ENCODE measurements around the gene TRABD2A. TPM values are rescaled to one million over a fixed set of nuclear protein-coding genes. Genes with fewer than 3 reads are reported as not detected.
"Not testable (repeated sequence)": the region's sequence is repeated elsewhere in the genome, so short reads cannot be mapped to it uniquely, and the experiment has no call there.

Gene TRABD2A
- total RNA-seq: 1.0 TPM

- H3K9me3 ChIP-seq (ENCODE audit: control insufficient read depth in 3 of 3, low read length in 3 of 3): no peaks in the 10 kb centered on the region
- H3K9ac ChIP-seq (ENCODE audit: low read depth in 1 of 3, low read length in 3 of 3): peak within 1 kb of the TSS in 2 of 3 donors; percentile 32 to 58
- H3K27ac ChIP-seq (ENCODE audit: low read depth, low read length): no peak within 1 kb of the TSS
- peaks cover 15 to 38% (median 34%) of the 10 kb centered on the region in 3 donors for H3K27me3 ChIP-seq (ENCODE audit: control insufficient read depth in 3 of 3, insufficient read depth in 3 of 3, low read length in 3 of 3)
- peak within 1 kb of the TSS; percentile 60 to 69 (median 64) for H3K4me3 ChIP-seq (ENCODE audit: low read length in 3 of 3)
- peaks cover 13 to 24% (median 20%) of the 10 kb centered on the region in 3 donors for H3K4me1 ChIP-seq (ENCODE audit: control insufficient read depth in 3 of 3, insufficient read depth in 3 of 3, low read length in 3 of 3)
- no peaks in the 10 kb centered on the region for H3K36me3 ChIP-seq (ENCODE audit: control insufficient read depth in 3 of 3, insufficient read depth in 3 of 3, low read length in 3 of 3)
Observed at GRCh38 chr2:84880645-84881521, at the start of gene TRABD2A. Gene TRABD2A, minus strand, starts transcription at chr2:84881084. Its CDS starts 45 bp downstream, at chr2:84881039.

- Histone ChIP-seq H3K9ac (ENCODE audit: low read depth in 1 of 3, low read length in 3 of 3) (peak overlapping the region in 1 of 3 donors; percentile 54), H3K36me3 (ENCODE audit: control insufficient read depth in 3 of 3, insufficient read depth in 3 of 3, low read length in 3 of 3) (no peaks in the 10 kb centered on the region), H3K4me1 (ENCODE audit: control insufficient read depth in 3 of 3, insufficient read depth in 3 of 3, low read length in 3 of 3) (peaks cover 14 to 17% (median 17%) of the 10 kb centered on the region in 3 donors), H3K4me3 (ENCODE audit: low read length in 3 of 3) (no peak overlapping the region), H3K9me3 (ENCODE audit: control insufficient read depth in 3 of 3, low read length in 3 of 3) (no peaks in the 10 kb centered on the region), H3K27me3 (ENCODE audit: control insufficient read depth in 3 of 3, insufficient read depth in 3 of 3, low read length in 3 of 3) (no peaks in the 10 kb centered on the region), H3K27ac (ENCODE audit: low read depth, low read length) (no peak overlapping the region)
Observed at GRCh38 chr2:84927275-84927627, 46.4 kb upstream of the TRABD2A start.

- H3K27ac ChIP-seq (ENCODE audit: low read depth, low read length): no peak overlapping the region
- peaks cover 14 to 17% (median 17%) of the 10 kb centered on the region in 3 donors for H3K4me1 ChIP-seq (ENCODE audit: control insufficient read depth in 3 of 3, insufficient read depth in 3 of 3, low read length in 3 of 3)
- H3K9me3 ChIP-seq (ENCODE audit: control insufficient read depth in 3 of 3, low read length in 3 of 3): no peaks in the 10 kb centered on the region
- H3K36me3 ChIP-seq (ENCODE audit: control insufficient read depth in 3 of 3, insufficient read depth in 3 of 3, low read length in 3 of 3): no peaks in the 10 kb centered on the region
- H3K4me3 ChIP-seq (ENCODE audit: low read length in 3 of 3): peak overlapping the region; percentile 74 to 76 (median 74)
- H3K9ac ChIP-seq (ENCODE audit: low read depth in 1 of 3, low read length in 3 of 3): peak overlapping the region in 1 of 3 donors; percentile 23
- H3K27me3 ChIP-seq (ENCODE audit: control insufficient read depth in 3 of 3, insufficient read depth in 3 of 3, low read length in 3 of 3): no peaks in the 10 kb centered on the region
Observed at GRCh38 chr2:84925724-84926376, 45.0 kb upstream of the TRABD2A start.

GRCh38 chr2:84925336-84925723 is 44.4 kb upstream of the TRABD2A start:
- H3K9ac ChIP-seq (ENCODE audit: low read depth in 1 of 3, low read length in 3 of 3): peak overlapping the region in 1 of 3 donors; percentile 23
- no peaks in the 10 kb centered on the region for H3K36me3 ChIP-seq (ENCODE audit: control insufficient read depth in 3 of 3, insufficient read depth in 3 of 3, low read length in 3 of 3)
- H3K9me3 ChIP-seq (ENCODE audit: control insufficient read depth in 3 of 3, low read length in 3 of 3): no peaks in the 10 kb centered on the region
- no peaks in the 10 kb centered on the region for H3K27me3 ChIP-seq (ENCODE audit: control insufficient read depth in 3 of 3, insufficient read depth in 3 of 3, low read length in 3 of 3)
- peaks cover 16 to 18% (median 17%) of the 10 kb centered on the region in 3 donors for H3K4me1 ChIP-seq (ENCODE audit: control insufficient read depth in 3 of 3, insufficient read depth in 3 of 3, low read length in 3 of 3)
- no peak overlapping the region for H3K27ac ChIP-seq (ENCODE audit: low read depth, low read length)
- H3K4me3 ChIP-seq (ENCODE audit: low read length in 3 of 3): peak overlapping the region in 2 of 3 donors; percentile 22 to 74

GRCh38 chr2:84924173-84925106 is 43.6 kb upstream of the TRABD2A start:
- H3K9ac ChIP-seq (ENCODE audit: low read depth in 1 of 3, low read length in 3 of 3): no peak overlapping the region
- peak overlapping the region; percentile 66 for H3K27ac ChIP-seq (ENCODE audit: low read depth, low read length)
- no peak overlapping the region for H3K4me3 ChIP-seq (ENCODE audit: low read length in 3 of 3)
- H3K36me3 ChIP-seq (ENCODE audit: control insufficient read depth in 3 of 3, insufficient read depth in 3 of 3, low read length in 3 of 3): no peaks in the 10 kb centered on the region
- no peaks in the 10 kb centered on the region for H3K27me3 ChIP-seq (ENCODE audit: control insufficient read depth in 3 of 3, insufficient read depth in 3 of 3, low read length in 3 of 3)
- no peaks in the 10 kb centered on the region for H3K9me3 ChIP-seq (ENCODE audit: control insufficient read depth in 3 of 3, low read length in 3 of 3)
- peaks cover 17 to 25% (median 21%) of the 10 kb centered on the region in 3 donors for H3K4me1 ChIP-seq (ENCODE audit: control insufficient read depth in 3 of 3, insufficient read depth in 3 of 3, low read length in 3 of 3)

- peaks cover 17 to 25% (median 21%) of the 10 kb centered on the region in 3 donors for H3K4me1 ChIP-seq (ENCODE audit: control insufficient read depth in 3 of 3, insufficient read depth in 3 of 3, low read length in 3 of 3)
Observed at GRCh38 chr2:84923009-84923408, 42.1 kb upstream of the TRABD2A start.

GRCh38 chr2:84919885-84920580 is 39.1 kb upstream of the TRABD2A start:
- H3K4me3 ChIP-seq (ENCODE audit: low read length in 3 of 3): peak overlapping the region in 2 of 3 donors; percentile 20 to 35
- peak overlapping the region; percentile 79 for H3K27ac ChIP-seq (ENCODE audit: low read depth, low read length)
- no peaks in the 10 kb centered on the region for H3K36me3 ChIP-seq (ENCODE audit: control insufficient read depth in 3 of 3, insufficient read depth in 3 of 3, low read length in 3 of 3)
- H3K9me3 ChIP-seq (ENCODE audit: control insufficient read depth in 3 of 3, low read length in 3 of 3): no peaks in the 10 kb centered on the region
- peak overlapping the region in 1 of 3 donors; percentile 34 for H3K9ac ChIP-seq (ENCODE audit: low read depth in 1 of 3, low read length in 3 of 3)
- H3K27me3 ChIP-seq (ENCODE audit: control insufficient read depth in 3 of 3, insufficient read depth in 3 of 3, low read length in 3 of 3): no peaks in the 10 kb centered on the region
- H3K4me1 ChIP-seq (ENCODE audit: control insufficient read depth in 3 of 3, insufficient read depth in 3 of 3, low read length in 3 of 3): peaks cover 0 to 8% (median 7%) of the 10 kb centered on the region in 3 donors

More at GRCh38 chr2:84923009-84923408, 42.1 kb upstream of the TRABD2A start:
- no peaks in the 10 kb centered on the region for H3K27me3 ChIP-seq (ENCODE audit: control insufficient read depth in 3 of 3, insufficient read depth in 3 of 3, low read length in 3 of 3)
- H3K9ac ChIP-seq (ENCODE audit: low read depth in 1 of 3, low read length in 3 of 3): no peak overlapping the region
- no peaks in the 10 kb centered on the region for H3K9me3 ChIP-seq (ENCODE audit: control insufficient read depth in 3 of 3, low read length in 3 of 3)
- H3K27ac ChIP-seq (ENCODE audit: low read depth, low read length): no peak overlapping the region
- no peak overlapping the region for H3K4me3 ChIP-seq (ENCODE audit: low read length in 3 of 3)
- no peaks in the 10 kb centered on the region for H3K36me3 ChIP-seq (ENCODE audit: control insufficient read depth in 3 of 3, insufficient read depth in 3 of 3, low read length in 3 of 3)

GRCh38 chr2:84918430-84918829 is 37.5 kb upstream of the TRABD2A start:
- Histone ChIP-seq H3K4me3 (ENCODE audit: low read length in 3 of 3) (no peak overlapping the region), H3K9me3 (ENCODE audit: control insufficient read depth in 3 of 3, low read length in 3 of 3) (no peaks in the 10 kb centered on the region), H3K36me3 (ENCODE audit: control insufficient read depth in 3 of 3, insufficient read depth in 3 of 3, low read length in 3 of 3) (no peaks in the 10 kb centered on the region), H3K4me1 (ENCODE audit: control insufficient read depth in 3 of 3, insufficient read depth in 3 of 3, low read length in 3 of 3) (peaks cover 0 to 8% (median 7%) of the 10 kb centered on the region in 3 donors), H3K27ac (ENCODE audit: low read depth, low read length) (no peak overlapping the region), H3K27me3 (ENCODE audit: control insufficient read depth in 3 of 3, insufficient read depth in 3 of 3, low read length in 3 of 3) (no peaks in the 10 kb centered on the region), H3K9ac (ENCODE audit: low read depth in 1 of 3, low read length in 3 of 3) (no peak overlapping the region)

GRCh38 chr2:84917821-84918220 is 36.9 kb upstream of the TRABD2A start:
- H3K9me3 ChIP-seq (ENCODE audit: control insufficient read depth in 3 of 3, low read length in 3 of 3); H3K36me3 ChIP-seq (ENCODE audit: control insufficient read depth in 3 of 3, insufficient read depth in 3 of 3, low read length in 3 of 3); H3K27ac ChIP-seq (ENCODE audit: low read depth, low read length); H3K27me3 ChIP-seq (ENCODE audit: control insufficient read depth in 3 of 3, insufficient read depth in 3 of 3, low read length in 3 of 3); H3K9ac ChIP-seq (ENCODE audit: low read depth in 1 of 3, low read length in 3 of 3); H3K4me1 ChIP-seq (ENCODE audit: control insufficient read depth in 3 of 3, insufficient read depth in 3 of 3, low read length in 3 of 3); H3K4me3 ChIP-seq (ENCODE audit: low read length in 3 of 3): not testable (repeated sequence)

All from skeletal muscle tissue (tissue), 4 donors.